H9 (cell line): ENCODE measurements around the gene LRCH4. TPM values are rescaled to one million over a fixed set of nuclear protein-coding genes. Genes with fewer than 3 reads are reported as not detected.

Experiments used
- DNase-seq: peaks from one replicate; pipeline ENCODE4 v3.0.0-alpha.2; 2017
- H2AFZ ChIP-seq: one replicate; pipeline ENCODE4 v1.6.1; 2013; ENCODE audit warnings: mild to moderate bottlenecking, low read length, control low read depth, moderate library complexity
- H2AK5ac ChIP-seq: 2 replicates; pipeline ENCODE4 v1.6.1; 2013; ENCODE audit warnings: low read length, control low read depth, mixed read lengths; ENCODE audit not compliant: insufficient read length
- H2BK120ac ChIP-seq: one replicate; pipeline ENCODE4 v1.6.1; 2013; ENCODE audit warnings: low read depth, mild to moderate bottlenecking, low read length, control low read depth, inconsistent platforms; ENCODE audit not compliant: poor library complexity, severe bottlenecking
- H2BK12ac ChIP-seq: 2 replicates; pipeline ENCODE4 v1.6.1; 2013; ENCODE audit warnings: low read length, control low read depth, mixed read lengths, low read depth; ENCODE audit not compliant: insufficient read length
- H2BK15ac ChIP-seq: 2 replicates; pipeline ENCODE4 v1.6.1; 2013; ENCODE audit warnings: low read depth, low read length, control low read depth
- H2BK20ac ChIP-seq: one replicate; pipeline ENCODE4 v1.6.1; 2013; ENCODE audit warnings: low read depth, mild to moderate bottlenecking, low read length, control low read depth, inconsistent platforms; ENCODE audit not compliant: poor library complexity, severe bottlenecking
- H2BK5ac ChIP-seq: 2 replicates; pipeline ENCODE4 v1.6.1; 2013; ENCODE audit warnings: low read length, control low read depth, mixed read lengths; ENCODE audit not compliant: insufficient read length
- H3K14ac ChIP-seq: 2 replicates; pipeline ENCODE4 v1.6.1; 2013; ENCODE audit warnings: low read length, control low read depth; ENCODE audit not compliant: insufficient read depth
- H3K18ac ChIP-seq: 2 replicates; pipeline ENCODE4 v1.6.1; 2013; ENCODE audit warnings: low read depth, mild to moderate bottlenecking, mixed read lengths, low read length, control low read depth; ENCODE audit not compliant: insufficient read length
- H3K23ac ChIP-seq: 2 replicates; pipeline ENCODE4 v1.6.1; 2013; ENCODE audit warnings: low read length, control low read depth, mixed read lengths, low read depth; ENCODE audit not compliant: insufficient read length
- H3K23me2 ChIP-seq: 2 replicates; pipeline ENCODE4 v1.6.1; 2013; ENCODE audit warnings: low read depth, mild to moderate bottlenecking, mixed read lengths, low read length, control low read depth; ENCODE audit not compliant: insufficient read length, poor library complexity, severe bottlenecking
- H3K27ac ChIP-seq: 2 replicates; pipeline ENCODE4 v1.5.1; 2013; ENCODE audit warnings: low read length, control low read depth, mixed read lengths, low read depth; ENCODE audit not compliant: insufficient read length
- H3K27me3 ChIP-seq: 2 replicates; pipeline ENCODE4 v1.6.1; 2013; ENCODE audit warnings: low read length, control low read depth, inconsistent platforms; ENCODE audit not compliant: insufficient read depth
- H3K4ac ChIP-seq: 2 replicates; pipeline ENCODE4 v1.6.1; 2013; ENCODE audit warnings: low read depth, mild to moderate bottlenecking, control low read depth, inconsistent platforms, low read length, moderate library complexity
- H3K4me1 ChIP-seq: 2 replicates; pipeline ENCODE4 v1.6.1; 2013; ENCODE audit warnings: low read length, control low read depth, inconsistent platforms; ENCODE audit not compliant: insufficient read depth
- H3K4me2 ChIP-seq: 2 replicates; pipeline ENCODE4 v1.6.1; 2013; ENCODE audit warnings: low read length, control low read depth, mixed read lengths; ENCODE audit not compliant: insufficient read length, insufficient read depth
- H3K56ac ChIP-seq: 2 replicates; pipeline ENCODE4 v1.6.1; 2013; ENCODE audit warnings: low read depth, mild to moderate bottlenecking, mixed read lengths, low read length, control low read depth; ENCODE audit not compliant: insufficient read length
- H3K79me1 ChIP-seq: 2 replicates; pipeline ENCODE4 v1.6.1; 2013; ENCODE audit warnings: low read depth, mild to moderate bottlenecking, moderate library complexity, low read length, control low read depth, inconsistent platforms; ENCODE audit not compliant: insufficient read depth, poor library complexity, severe bottlenecking
- H3K79me2 ChIP-seq: 2 replicates; pipeline ENCODE4 v1.6.1; 2013; ENCODE audit warnings: low read length, control low read depth, inconsistent platforms; ENCODE audit not compliant: insufficient read depth
- H3K9ac ChIP-seq: 2 replicates; pipeline ENCODE4 v1.6.1; 2013; ENCODE audit warnings: low read length, control low read depth, mixed read lengths; ENCODE audit not compliant: insufficient read length; ENCODE audit errors: extremely low read depth
- H3K9me3 ChIP-seq: one replicate; pipeline ENCODE4 v1.6.1; 2013; ENCODE audit warnings: low read depth, low read length, inconsistent platforms; ENCODE audit not compliant: control insufficient read depth
- H3T11ph ChIP-seq: one replicate; pipeline ENCODE4 v1.6.1; 2013; ENCODE audit warnings: mild to moderate bottlenecking, low read length, control low read depth, inconsistent platforms
- H4K20me1 ChIP-seq: one replicate; pipeline ENCODE4 v1.6.1; 2013; ENCODE audit not compliant: control insufficient read depth, insufficient read length, insufficient read depth
- H4K5ac ChIP-seq: 2 replicates; pipeline ENCODE4 v1.6.1; 2013; ENCODE audit warnings: low read depth, mild to moderate bottlenecking, mixed read lengths, low read length, control low read depth; ENCODE audit not compliant: insufficient read length
- H4K8ac ChIP-seq: replicated peaks from 2 replicates; pipeline ENCODE4 v1.6.1; 2013; ENCODE audit warnings: low read length, control low read depth, mixed read lengths, low read depth; ENCODE audit not compliant: insufficient read length
- H4K91ac ChIP-seq: 2 replicates; pipeline ENCODE4 v1.6.1; 2013; ENCODE audit warnings: low read depth, mild to moderate bottlenecking, moderate library complexity, mixed read lengths, low read length, control low read depth; ENCODE audit not compliant: insufficient read length
- H3K27ac Mint-ChIP-seq, 3 experiments: 2 replicates in 2 of 3; 3 replicates in 1 of 3; pipeline ENCODE4 v1.8.0; 2020 to 2021; ENCODE audit warnings: mixed read lengths in 3 of 3, mild to moderate bottlenecking in 1 of 3, moderate library complexity in 1 of 3
- H3K27me3 Mint-ChIP-seq: 2 replicates; pipeline ENCODE4 v1.8.0; 2021; ENCODE audit warnings: low read depth, mild to moderate bottlenecking, moderate library complexity, mixed read lengths
- H3K36me3 Mint-ChIP-seq, 3 experiments: 2 replicates in 2 of 3; 3 replicates in 1 of 3; pipeline ENCODE4 v1.8.0; 2020 to 2021; ENCODE audit warnings: low read depth in 3 of 3, mixed read lengths in 3 of 3; ENCODE audit not compliant: insufficient read depth in 1 of 3
- H3K4me1 Mint-ChIP-seq, 2 experiments: 2 replicates each; pipeline ENCODE4 v1.8.0; 2020; ENCODE audit warnings: mixed read lengths in 2 of 2
- H3K4me3 Mint-ChIP-seq, 2 experiments: 2 replicates in 1 of 2; 3 replicates in 1 of 2; pipeline ENCODE4 v1.8.0; 2020 to 2021; ENCODE audit warnings: mild to moderate bottlenecking in 2 of 2, mixed read lengths in 2 of 2, moderate library complexity in 1 of 2
- H3K9me3 Mint-ChIP-seq, 2 experiments: 2 replicates in 1 of 2; 3 replicates in 1 of 2; pipeline ENCODE4 v1.8.0; 2020; ENCODE audit warnings: mild to moderate bottlenecking in 2 of 2, mixed read lengths in 2 of 2, moderate library complexity in 1 of 2
- CTCF ChIP-seq: fragments of 200-600 bp; sonication (generic); conservative IDR thresholded peaks from 3 replicates; pipeline ENCODE4 v1.8.0; 2021; ENCODE audit warnings: antibody characterized with exemption, mild to moderate bottlenecking
- WGBS: extraction: QIAGEN DNeasy Blood & Tissue Kit; methylation state at CpG from one replicate; pipeline ENCODE4 v1.1.7; 2013; ENCODE audit warnings: missing lambda C conversion rate, low lambda C conversion rate, mixed read lengths; ENCODE audit not compliant: insufficient read length; ENCODE audit errors: extremely low coverage; 5-methylcytosine and 5-hydroxymethylcytosine counted together
- total RNA-seq: library from RNA; stranded (reverse); gene quantifications from 2 replicates; pipeline ENCODE4 v1.2.1, GENCODE V29; 2021

The LRCH4 gene
- total RNA-seq, 1 experiment from 2014 or later, result 39.1 TPM

- Histone ChIP-seq H3K4ac (no peak overlapping the region), H4K91ac (no peak overlapping the region), H4K5ac (no peak overlapping the region), H2BK5ac (no peak overlapping the region), H2BK20ac (no peak overlapping the region), H4K20me1 (no peaks in the 10 kb centered on the region), H3K4me2 (no peak overlapping the region), H3K56ac (no peak overlapping the region), H2BK12ac (no peak overlapping the region), H2BK15ac (no peak overlapping the region), H3T11ph (no peak overlapping the region), H2BK120ac (no peak overlapping the region), H3K23ac (no peak overlapping the region), H3K9me3 (no peaks in the 10 kb centered on the region), H3K27me3 (no peaks in the 10 kb centered on the region), H3K14ac (no peak overlapping the region), H3K79me1 (no peaks in the 10 kb centered on the region), H3K79me2 (no peaks in the 10 kb centered on the region), H2AK5ac (no peak overlapping the region), H4K8ac (no peak overlapping the region), H3K23me2 (no peaks in the 10 kb centered on the region), H3K18ac (no peak overlapping the region), H3K4me1 (peaks cover 19% of the 10 kb centered on the region), H2AFZ (no peak overlapping the region), H3K27ac (no peak overlapping the region), H3K9ac (no peak overlapping the region)
- H3K27me3 Mint-ChIP-seq, result peaks cover 8% of the 10 kb centered on the region
- peak overlapping the region in 2 of 3 experiments; percentile 20 to 65; a peak in 5 of 7 replicates for H3K27ac Mint-ChIP-seq
- peaks cover 67 to 71% of the 10 kb centered on the region in 2 experiments for H3K4me1 Mint-ChIP-seq
- H3K9me3 Mint-ChIP-seq, result no peaks in the 10 kb centered on the region; a peak in 1 of 5 replicates
- H3K4me3 Mint-ChIP-seq, result no peak overlapping the region
- peak; percentile 68 for DNase-seq
- peaks cover 2 to 7% (median 5%) of the 10 kb centered on the region in 3 experiments for H3K36me3 Mint-ChIP-seq
- WGBS, result no CpG with 5 or more reads among the region's 3 CpGs
- peak; percentile 27; the same call in 1 of the 3 replicates for TF ChIP-seq CTCF
Observed at GRCh38 chr7:100545360-100546128, 40.4 kb downstream of the LRCH4 start.
